VCaP (cell line): ENCODE results near the gene ZDHHC13.

Experiments
- H3K27ac ChIP-seq: fragments of 450-650 bp; 2 replicates; pipeline ENCODE4 v1.5.1; 2017
- TF ChIP-seq, protein P1 (sequence below): fragments of 450-650 bp; conservative IDR thresholded peaks from 2 replicates; pipeline ENCODE4 v1.5.1; 2017; ENCODE audit warnings: mild to moderate bottlenecking, moderate library complexity

Gene ZDHHC13

DNA sequence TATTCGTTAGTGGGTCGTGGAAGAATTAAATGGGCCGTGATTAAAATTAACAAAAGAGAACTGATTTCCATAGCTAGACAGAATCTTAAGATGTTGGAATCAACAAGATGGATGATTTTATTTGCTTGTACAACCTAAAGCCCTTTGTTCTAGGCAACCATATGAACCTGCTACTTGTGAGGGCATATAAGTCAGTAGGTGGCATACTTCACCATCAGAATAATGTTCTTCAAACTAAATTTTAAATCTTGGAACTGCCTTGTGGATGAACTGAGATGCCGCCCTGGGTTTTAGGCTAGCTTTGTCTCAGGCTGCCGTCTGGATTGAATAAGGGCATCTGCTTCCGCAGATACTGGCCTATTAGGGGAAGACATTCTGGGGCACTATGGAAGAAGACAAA lies 43.9 kb downstream of the ZDHHC13 start:
- TF ChIP-seq, protein P1, sequence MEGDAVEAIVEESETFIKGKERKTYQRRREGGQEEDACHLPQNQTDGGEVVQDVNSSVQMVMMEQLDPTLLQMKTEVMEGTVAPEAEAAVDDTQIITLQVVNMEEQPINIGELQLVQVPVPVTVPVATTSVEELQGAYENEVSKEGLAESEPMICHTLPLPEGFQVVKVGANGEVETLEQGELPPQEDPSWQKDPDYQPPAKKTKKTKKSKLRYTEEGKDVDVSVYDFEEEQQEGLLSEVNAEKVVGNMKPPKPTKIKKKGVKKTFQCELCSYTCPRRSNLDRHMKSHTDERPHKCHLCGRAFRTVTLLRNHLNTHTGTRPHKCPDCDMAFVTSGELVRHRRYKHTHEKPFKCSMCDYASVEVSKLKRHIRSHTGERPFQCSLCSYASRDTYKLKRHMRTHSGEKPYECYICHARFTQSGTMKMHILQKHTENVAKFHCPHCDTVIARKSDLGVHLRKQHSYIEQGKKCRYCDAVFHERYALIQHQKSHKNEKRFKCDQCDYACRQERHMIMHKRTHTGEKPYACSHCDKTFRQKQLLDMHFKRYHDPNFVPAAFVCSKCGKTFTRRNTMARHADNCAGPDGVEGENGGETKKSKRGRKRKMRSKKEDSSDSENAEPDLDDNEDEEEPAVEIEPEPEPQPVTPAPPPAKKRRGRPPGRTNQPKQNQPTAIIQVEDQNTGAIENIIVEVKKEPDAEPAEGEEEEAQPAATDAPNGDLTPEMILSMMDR = peak; percentile 24; the same call in 1 of the 2 replicates
- H3K27ac ChIP-seq = no peak overlapping the region

DNA sequence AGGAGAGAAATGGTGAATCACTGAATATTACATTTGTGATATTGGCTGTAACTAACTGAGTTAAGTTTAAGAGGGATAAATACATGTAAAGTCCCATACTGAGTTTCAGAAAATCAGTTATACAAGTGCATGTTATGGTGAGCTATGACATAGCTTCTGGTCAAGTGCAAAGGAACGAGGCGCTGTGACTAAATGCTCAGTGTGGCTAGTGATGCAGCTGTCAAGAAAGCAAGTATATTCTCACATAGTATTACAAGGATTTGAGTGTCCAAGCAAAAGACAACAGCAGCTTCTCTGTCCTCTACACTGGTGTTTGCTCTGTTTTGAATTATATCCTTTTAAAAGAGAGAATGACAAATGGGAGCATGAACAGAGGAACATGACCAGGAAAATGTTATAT lies 44.7 kb downstream of the ZDHHC13 start:
- H3K27ac ChIP-seq = no peak overlapping the region
- TF ChIP-seq, protein P1 = no peak

DNA sequence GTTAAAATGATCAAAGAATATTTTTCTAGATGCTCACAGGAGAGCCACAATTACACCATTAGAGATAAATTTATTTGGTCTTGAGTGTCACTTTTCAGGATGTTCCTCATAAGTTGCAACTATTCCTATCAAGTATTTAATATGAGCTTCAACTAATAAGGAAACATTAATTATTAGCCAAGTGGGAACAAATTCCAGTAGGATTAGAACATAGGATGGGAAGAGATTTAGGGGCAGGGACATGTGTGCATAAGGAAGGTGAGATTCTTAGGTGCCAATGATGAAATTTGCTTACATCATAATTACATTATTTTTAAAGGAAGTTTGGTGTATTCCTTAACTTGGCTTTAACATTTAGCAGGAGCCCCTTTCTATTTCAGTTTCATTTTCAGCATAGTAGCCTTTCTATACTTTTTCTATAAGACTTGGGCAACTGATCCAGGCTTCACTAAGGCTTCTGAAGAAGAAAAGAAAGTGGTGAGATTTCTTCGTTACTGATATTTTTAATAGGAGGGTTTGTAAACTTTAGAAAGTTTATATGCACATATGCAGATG lies 46.1 kb downstream of the ZDHHC13 start:
- TF ChIP-seq, protein P1 = no peak
- H3K27ac ChIP-seq = no peak overlapping the region

- no peak overlapping the region for H3K27ac ChIP-seq
- TF ChIP-seq, protein P1 = no peak
Measured at GRCh38 chr11:19163617-19164016, 46.6 kb downstream of the ZDHHC13 start.

- TF ChIP-seq, protein P1 = no peak
- no peak overlapping the region for H3K27ac ChIP-seq
Measured at GRCh38 chr11:19164230-19164855, 47.4 kb downstream of the ZDHHC13 start.

- H3K27ac ChIP-seq = no peak overlapping the region
- TF ChIP-seq, protein P1 = no peak
Measured at GRCh38 chr11:19164881-19165280, 47.9 kb downstream of the ZDHHC13 start.

- TF ChIP-seq, protein P1 = no peak
- H3K27ac ChIP-seq = no peak overlapping the region
Measured at GRCh38 chr11:19168090-19168489, 51.1 kb downstream of the ZDHHC13 start.
